Trophoblast cell (in vitro differentiated cells and primary cell): ENCODE results near the gene LMCD1.
A peak's percentile ranks its signal among the peaks of the same experiment; 100 is the strongest.

Experiments used
- DNase-seq, 2 donors: peaks; one replicate each; pipeline ENCODE4 v3.0.0-alpha.2; 2016
- H2AFZ ChIP-seq: 2 replicates; pipeline ENCODE4 v1.6.1; 2013; ENCODE audit warnings: low read length, moderate library complexity, mild to moderate bottlenecking; ENCODE audit not compliant: insufficient read depth, poor library complexity
- H2AK5ac ChIP-seq: 2 replicates; pipeline ENCODE4 v1.6.1; 2013; ENCODE audit warnings: mild to moderate bottlenecking, low read length
- H2BK120ac ChIP-seq: 2 replicates; pipeline ENCODE4 v1.6.1; 2013; ENCODE audit warnings: low read length, mild to moderate bottlenecking, moderate library complexity; ENCODE audit not compliant: insufficient read depth, poor library complexity
- H2BK12ac ChIP-seq: 2 replicates; pipeline ENCODE4 v1.6.1; 2013; ENCODE audit warnings: mild to moderate bottlenecking, low read length, moderate library complexity
- H2BK5ac ChIP-seq: 2 replicates; pipeline ENCODE4 v1.6.1; 2013; ENCODE audit warnings: low read length, low read depth, moderate library complexity, mild to moderate bottlenecking; ENCODE audit not compliant: poor library complexity
- H3K14ac ChIP-seq: 2 replicates; pipeline ENCODE4 v1.6.1; 2013; ENCODE audit warnings: mild to moderate bottlenecking, low read length
- H3K18ac ChIP-seq: 2 replicates; pipeline ENCODE4 v1.6.1; 2013; ENCODE audit warnings: mild to moderate bottlenecking, low read length
- H3K23ac ChIP-seq: 2 replicates; pipeline ENCODE4 v1.6.1; 2013; ENCODE audit warnings: low read length
- H3K27ac ChIP-seq: 2 replicates; pipeline ENCODE4 v1.5.1; 2013; ENCODE audit warnings: low read depth, mild to moderate bottlenecking, inconsistent platforms, low read length, moderate library complexity
- H3K27me3 ChIP-seq: 2 replicates; pipeline ENCODE4 v1.6.1; 2013; ENCODE audit warnings: inconsistent platforms, mild to moderate bottlenecking, low read length, moderate library complexity; ENCODE audit not compliant: insufficient read depth
- H3K36me3 ChIP-seq, 2 experiments: 1 replicate in 1 of 2; 2 replicates in 1 of 2; pipeline ENCODE4 v1.6.1; 2013; ENCODE audit warnings: low read length in 2 of 2, mild to moderate bottlenecking in 2 of 2, moderate library complexity in 1 of 2; ENCODE audit not compliant: insufficient read depth in 2 of 2, control insufficient read depth in 1 of 2
- H3K4ac ChIP-seq: 2 replicates; pipeline ENCODE4 v1.6.1; 2013; ENCODE audit warnings: low read depth, mild to moderate bottlenecking, low read length, moderate library complexity
- H3K4me1 ChIP-seq, 2 experiments: 1 replicate in 1 of 2; 2 replicates in 1 of 2; pipeline ENCODE4 v1.6.1; 2013; ENCODE audit warnings: low read length in 2 of 2, mild to moderate bottlenecking in 2 of 2, moderate library complexity in 1 of 2; ENCODE audit not compliant: insufficient read depth in 2 of 2, control insufficient read depth in 1 of 2
- H3K4me2 ChIP-seq: 2 replicates; pipeline ENCODE4 v1.6.1; 2013; ENCODE audit warnings: inconsistent platforms, mild to moderate bottlenecking, low read length, moderate library complexity
- H3K4me3 ChIP-seq: 2 replicates; pipeline ENCODE4 v1.5.1; 2013; ENCODE audit warnings: mild to moderate bottlenecking, low read depth, low read length, inconsistent platforms
- H3K79me1 ChIP-seq: one replicate; pipeline ENCODE4 v1.6.1; 2013; ENCODE audit warnings: low read length
- H3K79me2 ChIP-seq: 2 replicates; pipeline ENCODE4 v1.6.1; 2013; ENCODE audit warnings: low read length, mild to moderate bottlenecking; ENCODE audit not compliant: control insufficient read depth, insufficient read depth, poor library complexity
- H3K9ac ChIP-seq: 2 replicates; pipeline ENCODE4 v1.6.1; 2013; ENCODE audit warnings: mild to moderate bottlenecking, low read length
- H3K9me3 ChIP-seq: 2 replicates; pipeline ENCODE4 v1.6.1; 2013; ENCODE audit warnings: low read depth, mild to moderate bottlenecking, control low read depth, inconsistent platforms, low read length; ENCODE audit not compliant: insufficient read depth
- H4K12ac ChIP-seq: 2 replicates; pipeline ENCODE4 v1.6.1; 2013; ENCODE audit warnings: low read depth, mild to moderate bottlenecking, low read length, moderate library complexity
- H4K8ac ChIP-seq: 2 replicates; pipeline ENCODE4 v1.6.1; 2013; ENCODE audit warnings: low read depth, mild to moderate bottlenecking, low read length, moderate library complexity
- H4K91ac ChIP-seq: one replicate; pipeline ENCODE4 v1.6.1; 2013; ENCODE audit warnings: low read depth, mild to moderate bottlenecking, low read length, moderate library complexity
- WGBS: extraction: QIAGEN DNeasy Blood & Tissue Kit; methylation state at CpG from one replicate; pipeline ENCODE4 v1.1.7; 2013; ENCODE audit warnings: missing lambda C conversion rate; ENCODE audit not compliant: insufficient read length, insufficient coverage; ENCODE audit errors: extremely low coverage; 5-methylcytosine and 5-hydroxymethylcytosine counted together

The LMCD1 gene

GRCh38 chr3:8500319-8500988, 1.2 kb upstream of the LMCD1 start:
- H3K36me3 ChIP-seq: peaks cover under 1 to 3% of the 10 kb centered on the region in 2 experiments
- peak overlapping the region; percentile 5 for H3K4ac ChIP-seq
- no CpG with 5 or more reads among the region's 11 CpGs for whole genome bisulfite sequencing
- H2BK12ac ChIP-seq: peak overlapping the region; percentile 16
- peak overlapping the region; percentile 93 for H2BK120ac ChIP-seq
- H3K4me2 ChIP-seq: peak overlapping the region; percentile 59
- H3K9ac ChIP-seq: peak overlapping the region; percentile 30
- H3K4me1 ChIP-seq: peaks cover 21 to 40% of the 10 kb centered on the region in 2 experiments
- peak overlapping the region; percentile 56 for H2AFZ ChIP-seq
- H4K12ac ChIP-seq: peak overlapping the region; percentile 2
- no peaks in the 10 kb centered on the region for H3K79me2 ChIP-seq
- no peak overlapping the region for H3K18ac ChIP-seq
- H3K14ac ChIP-seq: peak overlapping the region; percentile 59
- H4K91ac ChIP-seq: peak overlapping the region; percentile 67
- H2AK5ac ChIP-seq: no peak overlapping the region
- no peak overlapping the region for H3K23ac ChIP-seq
- peaks cover 30% of the 10 kb centered on the region for H3K79me1 ChIP-seq
- H3K4me3 ChIP-seq: no peak overlapping the region
- peak; percentile 86 to 95 for DNase-seq
- H3K27ac ChIP-seq: peak overlapping the region; percentile 97
- H4K8ac ChIP-seq: peak overlapping the region; percentile 68
- H2BK5ac ChIP-seq: peak overlapping the region; percentile 89
- no peaks in the 10 kb centered on the region for H3K9me3 ChIP-seq
- no peaks in the 10 kb centered on the region for H3K27me3 ChIP-seq

DNA sequence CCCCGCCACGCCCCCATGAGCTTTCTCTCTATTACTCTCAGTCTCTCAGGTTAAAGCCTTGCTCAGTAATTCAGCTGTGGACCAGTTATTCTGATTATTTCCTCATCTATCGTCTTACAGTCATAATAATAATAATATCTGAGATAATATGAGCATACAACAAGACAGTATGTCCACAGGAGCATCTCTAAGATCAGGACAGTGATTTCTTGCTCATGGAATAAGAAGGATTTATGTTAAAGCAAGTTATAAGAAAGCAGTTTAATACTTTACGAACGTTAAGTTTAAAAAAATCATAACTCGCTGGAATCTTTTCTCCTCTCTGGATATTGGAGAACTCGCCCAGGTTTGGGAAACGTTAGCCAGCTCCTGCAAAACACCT, 643 bp upstream of the LMCD1 start:
- Histone ChIP-seq H2AFZ (no peak overlapping the region), H2AK5ac (no peak overlapping the region), H3K36me3 (peaks cover 3% of the 10 kb centered on the region in 2 experiments), H4K12ac (no peak overlapping the region), H3K18ac (no peak overlapping the region), H3K79me1 (peaks cover 29% of the 10 kb centered on the region), H3K4me3 (peak overlapping the region; percentile 33), H3K4ac (no peak overlapping the region), H4K91ac (peak overlapping the region; percentile 36), H3K14ac (peak overlapping the region; percentile 28), H3K27me3 (no peaks in the 10 kb centered on the region), H3K23ac (no peak overlapping the region), H2BK120ac (peak overlapping the region; percentile 45), H3K4me1 (peaks cover 24 to 44% of the 10 kb centered on the region in 2 experiments), H3K27ac (peak overlapping the region; percentile 91), H3K79me2 (no peaks in the 10 kb centered on the region), H3K9me3 (no peaks in the 10 kb centered on the region), H3K9ac (peak overlapping the region; percentile 74), H2BK5ac (peak overlapping the region; percentile 60), H2BK12ac (no peak overlapping the region), H4K8ac (peak overlapping the region; percentile 31), H3K4me2 (peak overlapping the region; percentile 69)
- no CpG with 5 or more reads among the region's 8 CpGs for WGBS
- DNase-seq: no peak

- Histone ChIP-seq H4K91ac (no peak overlapping the region), H3K14ac (no peak overlapping the region), H3K9ac (no peak overlapping the region), H3K4me3 (no peak overlapping the region), H3K27me3 (no peaks in the 10 kb centered on the region), H3K27ac (no peak overlapping the region), H3K18ac (no peak overlapping the region), H2AFZ (no peak overlapping the region), H3K4me1 (peaks cover 23 to 39% of the 10 kb centered on the region in 2 experiments), H3K36me3 (peaks cover 3 to 6% of the 10 kb centered on the region in 2 experiments), H3K79me2 (no peaks in the 10 kb centered on the region), H4K8ac (no peak overlapping the region), H2AK5ac (no peak overlapping the region), H3K4ac (no peak overlapping the region), H2BK12ac (no peak overlapping the region), H3K23ac (no peak overlapping the region), H3K79me1 (peaks cover 23% of the 10 kb centered on the region), H4K12ac (no peak overlapping the region), H3K9me3 (no peaks in the 10 kb centered on the region), H2BK120ac (no peak overlapping the region), H3K4me2 (peak overlapping the region; percentile 58), H2BK5ac (no peak overlapping the region)
- peak in 1 of 2 donors; percentile 55 for DNase-seq
- WGBS: no CpG with 5 or more reads among the region's 1 CpG
Observed at GRCh38 chr3:8503461-8503860, 1.8 kb downstream of the LMCD1 start.

GRCh38 chr3:8503871-8504610, 2.4 kb downstream of the LMCD1 start:
- no CpG with 5 or more reads among the region's 8 CpGs for WGBS
- peaks cover 3 to 6% of the 10 kb centered on the region in 2 experiments for H3K36me3 ChIP-seq
- no peak overlapping the region for H2BK5ac ChIP-seq
- no peak overlapping the region for H4K91ac ChIP-seq
- no peak overlapping the region for H3K27ac ChIP-seq
- no peak overlapping the region for H3K14ac ChIP-seq
- peak overlapping the region; percentile 58 for H3K4me2 ChIP-seq
- H2BK120ac ChIP-seq: no peak overlapping the region
- no peaks in the 10 kb centered on the region for H3K27me3 ChIP-seq
- no peak overlapping the region for H2AFZ ChIP-seq
- H3K18ac ChIP-seq: no peak overlapping the region
- no peak overlapping the region for H2BK12ac ChIP-seq
- H2AK5ac ChIP-seq: no peak overlapping the region
- DNase-seq: no peak
- no peaks in the 10 kb centered on the region for H3K79me2 ChIP-seq
- H3K9ac ChIP-seq: no peak overlapping the region
- H4K8ac ChIP-seq: no peak overlapping the region
- no peak overlapping the region for H3K4me3 ChIP-seq
- no peak overlapping the region for H4K12ac ChIP-seq
- no peak overlapping the region for H3K23ac ChIP-seq
- no peak overlapping the region for H3K4ac ChIP-seq
- peaks cover 21 to 35% of the 10 kb centered on the region in 2 experiments for H3K4me1 ChIP-seq
- H3K79me1 ChIP-seq: peaks cover 19% of the 10 kb centered on the region
- no peaks in the 10 kb centered on the region for H3K9me3 ChIP-seq
